Measurements from ENCODE around the gene LDLRAD4.

Gene LDLRAD4

GRCh38 chr18:13438507-13439056, 220.0 kb downstream of the LDLRAD4 start:
- DNase-seq, result no peak

- no peak for DNase-seq
These were observed 220.9 kb downstream of the LDLRAD4 start for GRCh38 chr18:13439461-13439860.

- no peak for DNase-seq
These were observed 222.0 kb downstream of the LDLRAD4 start for GRCh38 chr18:13440277-13441248.

GRCh38 chr18:13441736-13442135, 223.2 kb downstream of the LDLRAD4 start:
- no peak for DNase-seq

GRCh38 chr18:13442451-13442850, 223.9 kb downstream of the LDLRAD4 start:
- no peak for DNase-seq

GRCh38 chr18:13443552-13443951, 225.0 kb downstream of the LDLRAD4 start:
- DNase-seq, result no peak

- DNase-seq, result no peak
These were observed 226.1 kb downstream of the LDLRAD4 start for GRCh38 chr18:13444430-13445240.

GRCh38 chr18:13445241-13445897, 226.8 kb downstream of the LDLRAD4 start:
- no peak for DNase-seq

- DNase-seq, result no peak
These were observed 227.5 kb downstream of the LDLRAD4 start for GRCh38 chr18:13446024-13446423.

GRCh38 chr18:13446610-13447461, 228.3 kb downstream of the LDLRAD4 start:
- peak in 1 of 2 donors; percentile 44 for DNase-seq

GRCh38 chr18:13447621-13448334, 229.2 kb downstream of the LDLRAD4 start:
- DNase-seq, result no peak

- no peak for DNase-seq
These were observed 229.8 kb downstream of the LDLRAD4 start for GRCh38 chr18:13448335-13448795.

- no peak for DNase-seq
These were observed 231.1 kb downstream of the LDLRAD4 start for GRCh38 chr18:13449651-13450050.

GRCh38 chr18:13450289-13451212, 232.0 kb downstream of the LDLRAD4 start:
- DNase-seq, result no peak

GRCh38 chr18:13451213-13451540, 232.6 kb downstream of the LDLRAD4 start:
- no peak for DNase-seq

- DNase-seq, result no peak
These were observed 233.3 kb downstream of the LDLRAD4 start for GRCh38 chr18:13451661-13452387.

GRCh38 chr18:13452388-13452811, 233.8 kb downstream of the LDLRAD4 start:
- DNase-seq, result no peak

- DNase-seq, result no peak
These were observed 234.5 kb downstream of the LDLRAD4 start for GRCh38 chr18:13452871-13453680.

Data from stimulated activated CD4-positive, alpha-beta T cell treated with anti-CD3 and anti-CD28 coated beads, Interleukin-2, amount 100 ng/mL, for 48 hours (primary cell).